CD14-positive monocyte (primary cell): ENCODE results near the gene PRRT1. TPM values are rescaled to one million over a fixed set of nuclear protein-coding genes. Genes with fewer than 3 reads are reported as not detected.

ENCODE experiments used
- DNase-seq, 3 donors: peaks; one replicate each; pipeline ENCODE4 v3.0.0-alpha.2; 2011 to 2022
- H2AFZ ChIP-seq: 2 replicates; pipeline ENCODE4 v1.6.0; 2012; ENCODE audit warnings: mild to moderate bottlenecking, low read depth, low read length, inconsistent platforms; ENCODE audit not compliant: insufficient read depth, poor library complexity, severe bottlenecking
- H3K27ac ChIP-seq, 2 donors: 1 replicate in 1 of 2; 2 replicates in 1 of 2; pipeline ENCODE4 v1.5.1; 2012 to 2013; ENCODE audit warnings: low read length in 2 of 2, control low read depth in 1 of 2, inconsistent platforms in 1 of 2, low read depth in 1 of 2, mild to moderate bottlenecking in 1 of 2
- H3K27me3 ChIP-seq, 2 donors: one replicate each; pipeline versions ENCODE4 v1.6.0 to v1.6.1; 2011 to 2013; ENCODE audit warnings: low read length in 2 of 2; ENCODE audit not compliant: control insufficient read depth in 2 of 2, insufficient read depth in 2 of 2
- H3K36me3 ChIP-seq, 2 donors: replicated peaks in 1 of 2; 1 replicate in 1 of 2; 2 replicates in 1 of 2; pipeline versions ENCODE4 v1.5.1 to v1.6.1; 2012 to 2013; ENCODE audit warnings: low read length in 2 of 2, control low read depth in 1 of 2, inconsistent platforms in 1 of 2, mild to moderate bottlenecking in 1 of 2; ENCODE audit not compliant: insufficient read depth in 2 of 2, control insufficient read depth in 1 of 2
- H3K4me1 ChIP-seq, 2 donors: 1 replicate in 1 of 2; 2 replicates in 1 of 2; pipeline versions ENCODE4 v1.5.1 to v1.6.1; 2012 to 2013; ENCODE audit warnings: low read length in 2 of 2, control low read depth in 1 of 2, inconsistent platforms in 1 of 2, mild to moderate bottlenecking in 1 of 2, moderate library complexity in 1 of 2; ENCODE audit not compliant: insufficient read depth in 2 of 2, control insufficient read depth in 1 of 2
- H3K4me2 ChIP-seq: replicated peaks from 2 replicates; pipeline ENCODE3; 2012; ENCODE audit warnings: low read length, moderate library complexity, mild to moderate bottlenecking; ENCODE audit not compliant: poor library complexity, severe bottlenecking; ENCODE audit errors: extremely low read depth
- H3K4me3 ChIP-seq, 3 experiments: fragments of 200-600 bp in 1 of 3; sonication (generic) in 1 of 3; replicated peaks in 1 of 3; 1 replicate in 2 of 3; 2 replicates in 1 of 3; pipeline ENCODE4 v1.5.1; 2011 to 2013; ENCODE audit warnings: low read length in 3 of 3, mild to moderate bottlenecking in 3 of 3, control low read depth in 2 of 3, low read depth in 2 of 3, inconsistent platforms in 1 of 3, moderate library complexity in 1 of 3
- H3K79me2 ChIP-seq: 2 replicates; pipeline ENCODE4 v1.6.0; 2012; ENCODE audit warnings: mild to moderate bottlenecking, control low read depth, inconsistent platforms, low read length, moderate library complexity; ENCODE audit not compliant: insufficient read depth
- H3K9ac ChIP-seq: 2 replicates; pipeline ENCODE4 v1.6.0; 2017; ENCODE audit warnings: low read length, mild to moderate bottlenecking; ENCODE audit not compliant: insufficient read depth, poor library complexity, severe bottlenecking
- H3K9me3 ChIP-seq, 2 donors: replicated peaks in 1 of 2; 1 replicate in 1 of 2; 2 replicates in 1 of 2; pipeline versions ENCODE4 v1.5.1 to v1.6.1; 2012 to 2013; ENCODE audit warnings: low read length in 2 of 2, control low read depth in 1 of 2; ENCODE audit not compliant: control insufficient read depth in 1 of 2, insufficient read depth in 1 of 2
- H4K20me1 ChIP-seq: 2 replicates; pipeline ENCODE4 v1.6.0; 2012; ENCODE audit warnings: mild to moderate bottlenecking, low read length, control low read depth, moderate library complexity; ENCODE audit not compliant: insufficient read depth
- H3K27ac Mint-ChIP-seq, 7 donors: one replicate each; pipeline ENCODE4 v1.8.0; 2020; ENCODE audit warnings: mild to moderate bottlenecking in 7 of 7, mixed read lengths in 7 of 7, moderate library complexity in 6 of 7, inconsistent platforms in 2 of 7
- H3K27me3 Mint-ChIP-seq, 3 donors: one replicate each; pipeline ENCODE4 v1.8.0; 2021 to 2022; ENCODE audit warnings: low read depth in 3 of 3, mild to moderate bottlenecking in 3 of 3, mixed read lengths in 3 of 3, moderate library complexity in 3 of 3, inconsistent platforms in 1 of 3
- H3K36me3 Mint-ChIP-seq, 2 donors: one replicate each; pipeline ENCODE4 v1.8.0; 2020; ENCODE audit warnings: mixed read lengths in 2 of 2, inconsistent platforms in 1 of 2, mild to moderate bottlenecking in 1 of 2
- H3K4me1 Mint-ChIP-seq: one replicate; pipeline ENCODE4 v1.8.0; 2020; ENCODE audit warnings: mild to moderate bottlenecking, mixed read lengths
- H3K4me3 Mint-ChIP-seq, 2 donors: one replicate each; pipeline ENCODE4 v1.8.0; 2020; ENCODE audit warnings: mild to moderate bottlenecking in 2 of 2, mixed read lengths in 2 of 2, moderate library complexity in 1 of 2
- H3K9me3 Mint-ChIP-seq, 7 donors: one replicate each; pipeline ENCODE4 v1.8.0; 2020 to 2022; ENCODE audit warnings: mixed read lengths in 7 of 7, mild to moderate bottlenecking in 6 of 7, moderate library complexity in 6 of 7, inconsistent platforms in 2 of 7
- CTCF ChIP-seq: fragments of 200-600 bp; IDR thresholded peaks from one replicate; pipeline ENCODE4 v1.8.0; 2022; ENCODE audit warnings: antibody characterized with exemption, mild to moderate bottlenecking
- WGBS: methylation state at CpG from one replicate; pipeline ENCODE4 v1.1.5; 2013; ENCODE audit warnings: missing lambda C conversion rate; ENCODE audit not compliant: insufficient coverage; 5-methylcytosine and 5-hydroxymethylcytosine counted together
- intact Hi-C, 2 donors: fragments of 100-400 bp; cut with micrococcal nuclease; formaldehyde crosslinking; loops; one replicate each; pipeline versions ENCODE4 v1.15.0 to v1.15.1; 2023
- polyA plus RNA-seq, 3 donors: library from polyadenylated mRNA; depleted of rRNA in 1 of 3; unstranded in 2 of 3; stranded (reverse) in 1 of 3; fragments of 300-500 nt in 2 of 3; fragments of >200 nt in 1 of 3; fragmentation: Illumina TruSeq in 2 of 3; gene quantifications; 1 replicate in 2 of 3; 2 replicates in 1 of 3; pipeline ENCODE4 v1.2.3, GENCODE V29; 2012 to 2021

The PRRT1 gene
- polyA plus RNA-seq, 3 donors, result not detected

GRCh38 chr6:32108727-32109113 lies 43.0 kb downstream of the PRRT1 start:
- Histone ChIP-seq H3K4me3 (no peak overlapping the region), H3K9me3 (no peaks in the 10 kb centered on the region), H4K20me1 (peaks cover 3% of the 10 kb centered on the region), H3K36me3 (peaks cover 0 to 14% of the 10 kb centered on the region in 2 donors), H2AFZ (no peak overlapping the region), H3K27me3 (peaks cover 3 to 21% of the 10 kb centered on the region in 2 donors), H3K79me2 (no peaks in the 10 kb centered on the region), H3K4me1 (no peaks in the 10 kb centered on the region), H3K27ac (no peak overlapping the region), H3K9ac (no peak overlapping the region), H3K4me2 (no peak overlapping the region)
- peaks cover 8% of the 10 kb centered on the region for H3K4me1 Mint-ChIP-seq
- no peak for TF ChIP-seq CTCF
- H3K4me3 Mint-ChIP-seq, result peak overlapping the region in 1 of 2 donors; percentile 66
- H3K9me3 Mint-ChIP-seq, result peaks cover 0 to 2% (median 1%) of the 10 kb centered on the region in 7 donors
- 69% methylated on average over 5 of the region's 6 CpGs for WGBS
- H3K27me3 Mint-ChIP-seq, result peaks cover 24 to 53% (median 40%) of the 10 kb centered on the region in 3 donors
- H3K36me3 Mint-ChIP-seq, result peaks cover 14 to 20% of the 10 kb centered on the region in 2 donors
- no peak for DNase-seq
- no peak overlapping the region for H3K27ac Mint-ChIP-seq
- intact Hi-C loops, result no loop called here

GRCh38 chr6:32108094-32108627 lies 43.6 kb downstream of the PRRT1 start:
- Histone ChIP-seq H2AFZ (no peak overlapping the region), H3K79me2 (no peaks in the 10 kb centered on the region), H3K4me2 (no peak overlapping the region), H3K4me1 (no peaks in the 10 kb centered on the region), H3K9ac (no peak overlapping the region), H3K9me3 (no peaks in the 10 kb centered on the region), H3K27ac (no peak overlapping the region), H3K36me3 (peaks cover 0 to 10% of the 10 kb centered on the region in 2 donors), H4K20me1 (no peaks in the 10 kb centered on the region), H3K4me3 (no peak overlapping the region), H3K27me3 (peaks cover 3 to 21% of the 10 kb centered on the region in 2 donors)
- H3K27ac Mint-ChIP-seq, result no peak overlapping the region
- peaks cover 24 to 56% (median 42%) of the 10 kb centered on the region in 3 donors for H3K27me3 Mint-ChIP-seq
- TF ChIP-seq CTCF, result no peak
- 6% methylated on average over 12 of the region's 15 CpGs for WGBS
- peaks cover 10 to 20% of the 10 kb centered on the region in 2 donors for H3K36me3 Mint-ChIP-seq
- peaks cover 0 to 2% (median 1%) of the 10 kb centered on the region in 7 donors for H3K9me3 Mint-ChIP-seq
- DNase-seq, result no peak
- H3K4me1 Mint-ChIP-seq, result peaks cover 8% of the 10 kb centered on the region
- H3K4me3 Mint-ChIP-seq, result no peak overlapping the region
- intact Hi-C loops, result no loop called here
